H7 (cell line): Measurements from ENCODE around the gene CCDC126. TPM values are rescaled to one million over a fixed set of nuclear protein-coding genes. Genes with fewer than 3 reads are reported as not detected.
"Not testable (repeated sequence)": the region's sequence is repeated elsewhere in the genome, so short reads cannot be mapped to it uniquely, and the experiment has no call there.

Source experiments
- DNase-seq: peaks from one replicate; pipeline ENCODE4 v3.0.0; 2012
- H3K27me3 ChIP-seq: 2 replicates; pipeline ENCODE4 v1.6.0; 2011; ENCODE audit warnings: mild to moderate bottlenecking, low read length; ENCODE audit not compliant: control insufficient read depth, insufficient read depth
- H3K36me3 ChIP-seq: replicated peaks from 2 replicates; pipeline ENCODE4 v1.5.1; 2011; ENCODE audit warnings: low read length; ENCODE audit not compliant: control insufficient read depth, insufficient read depth
- H3K4me3 ChIP-seq: 2 replicates; pipeline ENCODE4 v1.5.1; 2011; ENCODE audit warnings: low read depth, mild to moderate bottlenecking, control low read depth, low read length, moderate library complexity; ENCODE audit not compliant: insufficient read depth
- total RNA-seq: library from RNA; depleted of rRNA; stranded (reverse); fragments of >200 nt; shearing (Covaris generic); gene quantifications from 2 replicates; pipeline ENCODE4 v1.2.3, GENCODE V29; 2014; rRNA removed

CCDC126 gene
- 3.9 and 4.3 TPM in 2 replicates for total RNA-seq

- Histone ChIP-seq H3K4me3 (peak within 1 kb of the TSS; percentile 67), H3K36me3 (no peaks in the 10 kb centered on the region), H3K27me3 (peaks cover 6% of the 10 kb centered on the region)
- DNase-seq, result peak; percentile 95
Observed at GRCh38 chr7:23597094-23598091, at the start of gene CCDC126. TSS of gene CCDC126 (plus strand) at chr7:23597382. CDS start at chr7:23611316, 13,934 bp downstream.

GRCh38 chr7:23547662-23548061 lies 49.5 kb upstream of the CCDC126 start:
- Histone ChIP-seq H3K27me3 (no peaks in the 10 kb centered on the region), H3K4me3 (no peak overlapping the region), H3K36me3 (no peaks in the 10 kb centered on the region)
- no peak for DNase-seq

- Histone ChIP-seq H3K4me3 (no peak overlapping the region), H3K27me3 (no peaks in the 10 kb centered on the region), H3K36me3 (no peaks in the 10 kb centered on the region)
- no peak for DNase-seq
Observed at GRCh38 chr7:23558303-23558702, 38.9 kb upstream of the CCDC126 start.

GRCh38 chr7:23570592-23571200 lies 26.5 kb upstream of the CCDC126 start:
- DNase-seq, result peak; percentile 79
- Histone ChIP-seq H3K4me3 (no peak overlapping the region), H3K36me3 (no peaks in the 10 kb centered on the region), H3K27me3 (no peaks in the 10 kb centered on the region)

GRCh38 chr7:23581975-23582374 lies 15.2 kb upstream of the CCDC126 start:
- not testable (repeated sequence) for H3K4me3 ChIP-seq

GRCh38 chr7:23585304-23585703 lies 11.9 kb upstream of the CCDC126 start:
- not testable (repeated sequence) for DNase-seq, H3K27me3 ChIP-seq, H3K36me3 ChIP-seq, H3K4me3 ChIP-seq

More at GRCh38 chr7:23581975-23582374, 15.2 kb upstream of the CCDC126 start:
- DNase-seq, H3K36me3 ChIP-seq, H3K27me3 ChIP-seq: not testable (repeated sequence)

GRCh38 chr7:23586159-23586558 lies 11.0 kb upstream of the CCDC126 start:
- no peak for DNase-seq
- no peaks in the 10 kb centered on the region for H3K36me3 ChIP-seq
- no peak overlapping the region for H3K4me3 ChIP-seq
- H3K27me3 ChIP-seq, result no peaks in the 10 kb centered on the region

- no peaks in the 10 kb centered on the region for H3K27me3 ChIP-seq
- no peak for DNase-seq
- H3K36me3 ChIP-seq, result no peaks in the 10 kb centered on the region
- H3K4me3 ChIP-seq, result no peak overlapping the region
Observed at GRCh38 chr7:23590529-23590928, 6.7 kb upstream of the CCDC126 start.

GRCh38 chr7:23593706-23594105 lies 3.5 kb upstream of the CCDC126 start:
- no peaks in the 10 kb centered on the region for H3K36me3 ChIP-seq
- H3K27me3 ChIP-seq, result peaks cover 6% of the 10 kb centered on the region
- DNase-seq, result no peak
- no peak overlapping the region for H3K4me3 ChIP-seq

GRCh38 chr7:23594879-23595604 lies 2.1 kb upstream of the CCDC126 start:
- Histone ChIP-seq H3K27me3 (peaks cover 6% of the 10 kb centered on the region), H3K4me3 (no peak overlapping the region), H3K36me3 (no peaks in the 10 kb centered on the region)
- DNase-seq, result no peak

- peak overlapping the region; percentile 67 for H3K4me3 ChIP-seq
- no peaks in the 10 kb centered on the region for H3K36me3 ChIP-seq
- DNase-seq, result peak; percentile 47
- peaks cover 6% of the 10 kb centered on the region for H3K27me3 ChIP-seq
Observed at GRCh38 chr7:23598296-23598695, 1.1 kb downstream of the CCDC126 start.

- DNase-seq, result no peak
- H3K27me3 ChIP-seq, result peaks cover 6% of the 10 kb centered on the region
- no peaks in the 10 kb centered on the region for H3K36me3 ChIP-seq
- no peak overlapping the region for H3K4me3 ChIP-seq
Observed at GRCh38 chr7:23600236-23600635, 3.1 kb downstream of the CCDC126 start.

- Histone ChIP-seq H3K27me3 (no peaks in the 10 kb centered on the region), H3K36me3 (no peaks in the 10 kb centered on the region), H3K4me3 (no peak overlapping the region)
- DNase-seq, result no peak
Observed at GRCh38 chr7:23603632-23604295, 6.6 kb downstream of the CCDC126 start.

GRCh38 chr7:23604296-23604640 lies 7.1 kb downstream of the CCDC126 start:
- Histone ChIP-seq H3K4me3 (no peak overlapping the region), H3K36me3 (no peaks in the 10 kb centered on the region), H3K27me3 (no peaks in the 10 kb centered on the region)
- DNase-seq, result no peak
